Activated CD4-positive, alpha-beta T cell treated with anti-CD3 and anti-CD28 coated beads, Interleukin-10, Interleukin-2, amounts not matched to agents 100 ng/mL and 50 ng/mL, durations not matched to agents 16 hours and 8 hours (primary cell): Measurements from ENCODE around the gene HEATR9.
"Not testable (repeated sequence)": the region's sequence is repeated elsewhere in the genome, so short reads cannot be mapped to it uniquely, and the experiment has no call there.

ENCODE experiments used
- DNase-seq: peaks from one replicate; pipeline ENCODE4 v3.0.0-alpha.2; 2020

The HEATR9 gene, protein sequence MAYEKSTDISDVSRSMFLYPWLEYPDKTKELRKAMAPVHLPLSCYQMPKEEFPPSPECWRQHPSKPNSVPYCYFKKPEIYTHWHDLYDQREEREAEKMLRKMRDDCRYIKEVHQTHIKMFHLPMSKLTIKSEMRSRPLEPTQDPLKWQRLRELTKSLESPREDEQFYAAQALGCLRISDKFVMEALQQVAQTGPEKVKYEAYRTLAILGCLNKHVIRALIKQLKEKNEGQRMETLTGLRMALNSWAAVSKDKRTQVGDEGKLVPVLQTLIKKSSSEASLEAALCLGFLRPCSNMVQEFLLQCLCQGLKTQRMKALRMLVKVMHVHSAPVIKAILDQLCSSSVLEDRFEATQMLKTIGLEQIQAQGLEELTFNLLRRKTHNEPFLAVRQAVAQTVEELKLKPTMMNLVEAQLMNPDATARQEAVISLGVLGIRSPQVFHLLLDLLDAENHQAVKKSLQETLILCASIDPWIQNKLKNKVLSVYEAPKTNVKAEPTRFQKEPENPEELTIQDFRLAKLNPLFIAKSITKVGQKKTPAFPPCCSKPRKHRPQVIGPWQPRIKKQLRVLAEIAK

GRCh38 chr17:35868737-35869136, at the start of gene HEATR9:
Gene HEATR9, minus strand, starts transcription at chr17:35868891. Its CDS starts 149 bp downstream, at chr17:35868742.
- DNase-seq: no peak

DNA sequence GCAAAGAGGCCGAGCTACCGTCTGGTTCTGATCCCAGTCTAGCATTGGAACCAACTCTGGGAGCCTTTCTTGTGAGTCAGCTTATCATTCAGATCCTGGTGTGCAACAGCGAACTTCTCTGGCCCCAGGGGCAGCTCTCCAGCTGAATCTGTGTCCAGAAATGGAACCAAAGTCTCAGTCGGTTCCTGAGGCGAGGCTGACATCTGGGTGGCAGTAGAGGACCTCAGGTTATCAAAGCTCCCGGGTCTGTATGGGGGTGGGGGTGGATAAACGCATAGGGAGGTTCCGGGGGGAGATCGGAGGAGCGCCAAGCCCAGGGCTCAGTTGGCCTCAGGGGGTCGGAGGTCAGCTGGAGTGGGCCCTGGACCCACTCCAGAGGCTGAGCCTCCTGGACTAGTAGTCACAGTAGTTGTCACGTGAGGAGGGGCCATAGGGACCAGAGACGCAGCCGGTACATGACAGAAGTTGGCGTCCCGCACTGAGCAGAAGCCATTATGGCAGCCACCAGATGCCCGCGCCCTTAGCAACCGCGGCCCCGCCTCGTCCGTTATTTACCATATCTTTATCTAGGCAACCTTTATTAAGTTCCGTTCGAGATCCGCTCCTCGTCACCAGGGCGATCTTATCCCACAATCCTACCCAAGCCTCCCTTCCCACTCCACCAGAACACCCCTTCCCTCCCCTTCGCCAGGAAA, 49.0 kb upstream of the HEATR9 start:
- DNase-seq: no peak

GRCh38 chr17:35915153-35915964, 46.7 kb upstream of the HEATR9 start:
- no peak for DNase-seq

DNA sequence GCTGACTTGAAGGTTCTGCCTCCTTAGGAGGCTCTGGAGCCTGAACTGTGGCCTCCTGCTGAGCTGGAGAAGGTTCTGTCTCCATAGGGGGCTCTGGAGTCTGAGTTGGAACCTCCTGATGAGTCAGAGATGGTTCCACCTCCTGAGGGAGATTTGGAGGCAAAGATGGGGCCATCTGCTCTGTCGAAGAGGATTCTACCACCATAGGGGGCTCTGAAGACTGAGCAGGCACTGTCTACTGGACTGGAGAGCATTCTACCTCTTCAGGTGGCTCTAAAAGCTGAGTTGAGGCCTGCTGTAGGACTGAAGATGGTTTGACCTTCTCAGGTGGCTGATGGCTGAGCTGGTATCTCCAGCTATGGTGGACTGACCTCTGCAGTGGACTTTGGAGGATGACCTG, 45.7 kb upstream of the HEATR9 start:
- DNase-seq: no peak

- no peak for DNase-seq
These were observed 44.9 kb upstream of the HEATR9 start for GRCh38 chr17:35913609-35914008.

- no peak for DNase-seq
These were observed 44.3 kb upstream of the HEATR9 start for GRCh38 chr17:35912942-35913341.

DNA sequence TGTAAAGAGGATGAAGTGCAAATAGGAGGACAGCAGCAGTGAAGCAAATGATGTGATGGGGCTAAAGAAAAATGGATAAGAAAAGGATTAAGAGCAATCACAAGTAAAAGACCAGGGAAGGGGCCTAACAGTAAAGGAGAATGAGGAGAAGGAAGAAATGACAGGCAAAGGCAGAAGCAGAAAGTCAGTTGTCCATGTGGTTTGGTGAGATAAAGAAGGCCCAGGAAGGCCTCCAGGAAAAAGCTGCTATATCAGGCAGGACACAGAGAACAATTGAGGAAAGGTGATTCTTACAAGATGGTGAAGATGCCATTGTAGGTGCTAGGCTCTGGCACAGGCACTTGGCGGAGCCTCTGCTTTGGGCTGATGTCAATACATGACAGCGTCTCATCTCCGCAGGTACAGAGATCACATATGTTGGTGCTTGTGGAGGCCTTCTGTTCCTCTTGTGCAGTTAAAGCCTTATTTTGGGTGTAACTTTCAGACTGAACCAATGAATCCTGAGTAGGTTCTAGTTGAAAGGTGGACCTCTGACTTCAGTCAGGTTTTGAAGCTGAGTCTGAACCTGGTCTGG, 43.7 kb upstream of the HEATR9 start:
- no peak for DNase-seq

DNA sequence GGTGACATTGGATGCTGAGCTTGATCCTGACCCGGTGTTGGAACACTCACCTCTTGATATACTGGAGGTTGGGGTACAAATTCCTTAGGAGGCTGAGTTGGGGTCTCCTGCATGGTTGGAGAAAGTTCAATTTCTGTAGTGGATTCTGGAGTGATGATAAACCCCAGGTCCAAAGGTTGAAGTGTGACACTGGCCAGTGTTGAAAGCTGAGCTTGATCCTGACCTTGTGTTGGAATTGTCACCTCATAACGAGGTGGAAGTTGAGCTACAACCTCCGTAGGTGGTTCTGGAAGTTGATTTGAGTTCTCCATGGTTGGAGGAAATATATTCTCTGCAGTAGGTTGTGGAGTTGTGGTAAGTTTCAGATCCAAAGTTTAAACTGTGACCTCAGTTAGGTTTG, 40.7 kb upstream of the HEATR9 start:
- no peak for DNase-seq

GRCh38 chr17:35907691-35908090, 39.0 kb upstream of the HEATR9 start:
- no peak for DNase-seq

DNA sequence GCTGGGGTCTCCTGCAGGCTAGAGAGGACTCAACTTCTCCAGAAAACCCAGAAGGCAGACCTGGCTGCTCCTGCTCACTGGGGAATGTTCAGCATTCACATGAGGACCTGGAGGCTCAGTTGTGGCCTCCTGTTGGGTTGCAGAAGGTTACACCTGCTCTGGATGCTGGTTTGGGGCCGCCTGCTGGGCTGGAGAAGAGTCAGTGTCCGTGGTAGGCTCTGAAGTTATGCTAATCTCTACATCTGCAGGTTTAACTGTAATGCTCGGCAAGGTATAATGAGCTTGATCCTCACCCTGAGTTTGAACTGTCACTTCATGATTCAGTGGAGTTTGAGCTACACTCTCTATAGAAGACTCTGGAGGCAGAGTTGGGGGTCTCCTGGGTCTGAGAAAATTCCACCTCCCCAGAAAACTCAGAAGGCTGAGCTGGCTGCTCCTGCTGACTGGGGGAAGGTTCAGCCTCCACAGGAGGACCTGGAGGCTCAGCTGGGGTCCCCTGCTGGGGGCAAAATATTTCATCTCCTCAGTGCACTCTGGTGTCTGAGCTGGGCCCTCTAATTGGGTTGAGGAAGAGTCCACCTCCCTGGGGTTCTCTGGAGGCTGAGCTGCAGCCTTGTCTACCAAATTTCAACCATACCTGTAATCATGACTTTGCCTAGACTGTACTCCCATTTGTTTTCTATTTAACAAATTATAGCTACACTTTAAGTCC, 38.4 kb upstream of the HEATR9 start:
- DNase-seq: no peak

DNA sequence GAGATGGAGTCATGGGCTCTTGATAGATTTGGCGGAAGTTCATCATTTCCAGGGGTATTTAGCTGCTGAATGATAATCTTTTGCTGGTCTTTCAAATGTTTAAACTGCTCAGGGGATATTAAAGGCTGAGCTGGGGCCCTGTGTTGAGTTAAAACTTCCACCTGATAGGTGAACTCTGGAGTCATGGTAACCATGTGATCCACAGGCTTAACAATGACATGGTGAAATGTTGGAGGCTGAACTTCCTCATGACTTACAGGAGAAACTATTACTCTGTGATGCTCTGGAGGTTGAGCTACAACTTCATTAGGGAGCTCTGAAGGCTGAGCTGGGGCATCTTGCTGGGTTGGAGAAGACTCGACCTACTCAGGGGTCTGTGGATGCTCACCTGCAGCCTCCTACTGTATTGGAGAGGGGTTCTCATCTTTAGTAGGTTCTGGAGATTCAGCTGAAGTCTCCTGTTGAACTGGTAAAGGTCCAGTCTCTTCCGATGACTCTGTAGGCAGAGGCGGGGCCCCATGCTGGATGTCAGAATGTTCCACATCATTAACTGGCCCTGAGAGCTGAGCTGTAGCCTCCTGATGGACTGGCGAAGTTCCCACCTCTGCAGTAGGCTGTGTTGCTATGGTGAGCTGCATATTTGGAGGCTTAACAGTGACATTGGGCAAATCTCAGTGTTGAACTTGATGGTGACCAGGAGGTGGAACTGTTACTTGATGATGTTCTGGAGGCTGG, 37.7 kb upstream of the HEATR9 start:
- DNase-seq: no peak

GRCh38 chr17:35903451-35903850, 34.8 kb upstream of the HEATR9 start:
- no peak for DNase-seq

GRCh38 chr17:35901631-35902175, 33.0 kb upstream of the HEATR9 start:
- no peak for DNase-seq

- no peak for DNase-seq
These were observed 32.2 kb upstream of the HEATR9 start for GRCh38 chr17:35900708-35901480.

DNA sequence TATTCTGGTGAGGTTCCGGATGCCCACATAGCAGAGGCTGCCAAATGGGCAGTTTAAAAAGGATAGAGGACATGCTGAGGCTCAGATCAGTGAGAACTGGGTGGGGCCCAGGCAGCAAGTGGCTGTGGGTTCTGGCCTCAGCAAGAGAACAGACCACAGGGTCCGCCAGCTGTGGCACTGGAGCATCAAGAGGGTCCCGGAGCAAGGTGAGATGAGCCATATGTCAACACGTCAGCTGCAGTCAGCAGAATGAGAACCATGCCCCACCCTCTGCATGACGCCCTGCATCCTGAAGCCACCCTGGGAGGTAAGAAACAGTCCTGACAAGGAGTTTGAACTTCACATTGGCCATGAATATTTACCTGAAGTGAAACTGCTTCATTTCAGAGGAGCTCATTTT, 31.6 kb upstream of the HEATR9 start:
- no peak for DNase-seq

- peak; percentile 74 for DNase-seq
These were observed 29.8 kb upstream of the HEATR9 start for GRCh38 chr17:35898283-35899070.

- not testable (repeated sequence) for DNase-seq
These were observed 29.1 kb upstream of the HEATR9 start for GRCh38 chr17:35897772-35898171.

DNA sequence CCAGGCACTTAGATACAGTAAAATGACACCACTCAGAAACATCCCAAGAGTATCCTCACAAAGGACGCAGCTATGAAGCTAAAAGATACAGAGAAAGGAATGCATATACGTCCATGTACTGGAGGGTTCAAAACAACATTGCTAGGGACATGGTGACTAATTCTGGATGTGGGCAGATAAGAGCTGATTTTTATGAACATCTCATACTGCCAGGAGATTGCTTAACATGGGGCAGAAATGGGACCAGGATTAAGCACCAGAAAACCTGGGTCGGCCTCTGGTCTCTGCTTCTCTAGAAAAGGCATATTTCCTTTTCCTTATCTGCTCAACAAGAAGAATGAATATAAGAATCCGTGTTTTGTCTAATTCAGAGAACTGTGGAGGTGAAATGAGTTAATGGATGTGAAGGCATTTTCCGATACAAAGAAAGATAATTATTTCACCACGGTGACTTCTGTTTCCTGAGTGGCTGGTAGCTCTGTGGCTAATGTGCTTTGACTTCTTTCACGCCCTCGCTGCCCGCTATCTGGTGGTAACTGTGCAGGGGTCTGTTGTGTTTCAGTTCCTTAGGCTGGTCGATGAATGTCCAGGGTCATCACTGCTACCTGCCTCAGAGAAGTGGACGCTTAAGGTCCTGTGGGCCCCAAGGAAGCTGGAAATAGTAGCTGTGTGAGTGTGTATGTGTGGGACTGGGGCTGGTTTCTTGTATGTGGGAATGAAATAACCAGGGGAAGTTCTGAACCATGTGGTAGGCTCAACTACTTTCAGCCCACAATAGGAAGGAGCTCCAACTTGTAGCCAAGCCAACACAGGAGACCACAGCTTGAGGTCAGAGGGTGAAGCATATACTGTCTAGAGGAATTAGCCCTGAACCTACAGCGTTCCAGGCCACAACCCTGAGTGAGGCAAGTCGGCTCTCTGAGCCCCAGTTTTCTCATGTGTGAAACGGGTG, 27.2 kb upstream of the HEATR9 start:
- peak; percentile 78 for DNase-seq
